HepG2 (cell line): ENCODE measurements around the gene CTSD. TPM values are rescaled to one million over a fixed set of nuclear protein-coding genes. Genes with fewer than 3 reads are reported as not detected.
A peak's percentile ranks its signal among the peaks of the same experiment; 100 is the strongest.

ENCODE experiments used
- ATAC-seq: fragments of 200-7000 bp; cut with Tn5 transposase; 3 replicates; pipeline ENCODE4 v1.9.1; 2020; ENCODE audit warnings: mild to moderate bottlenecking, moderate library complexity
- BruUV-seq: library from RNA; stranded (reverse); fragments of 400-500 nt; replicated peaks from 2 replicates; lab custom pipeline; 2021; lab: Mats Ljungman, UMichigan
- CTCF ChIA-PET: fragments of 300-600 bp; formaldehyde crosslinking; extraction: SDS; loops from one replicate; lab custom pipeline; 2021; ENCODE audit warnings: low total read pairs, inconsistent platforms, low intra/inter-chr PET ratio; lab: Yijun Ruan, JAX
- POLR2A ChIA-PET: fragments of 350-600 bp; sonication (Branson Sonifier 250); formaldehyde crosslinking; loops from one replicate; lab custom pipeline; 2020; ENCODE audit warnings: antibody characterized with exemption, inconsistent platforms; lab: Yijun Ruan, JAX
- DNase-seq: peaks from one replicate; pipeline ENCODE4 v3.0.0-alpha.2; 2015; ENCODE audit warnings: low spot score
- FAIRE-seq: peaks from 3 replicates; lab custom pipeline; 2011; peaks lifted over from hg19 to GRCh38; lab: Jason Lieb, UNC
- H2AFZ ChIP-seq: one replicate; pipeline ENCODE4 v1.6.1; 2011; ENCODE audit warnings: low read length, inconsistent platforms
- H3K27ac ChIP-seq: fragments of 300-600 bp; 3 replicates; pipeline ENCODE4 v1.8.0; 2011; ENCODE audit warnings: mixed run types, mild to moderate bottlenecking, mixed read lengths, low read length, inconsistent platforms; ENCODE audit not compliant: insufficient read depth; ENCODE audit errors: extremely low read length
- H3K27me3 ChIP-seq, 2 experiments: fragments of 200-600 bp in 1 of 2; 2 replicates in 1 of 2; 3 replicates in 1 of 2; pipeline versions ENCODE4 v1.6.0 to v1.8.0; 2011; ENCODE audit warnings: low read length in 2 of 2, mild to moderate bottlenecking in 2 of 2, moderate library complexity in 2 of 2, inconsistent platforms in 1 of 2; ENCODE audit not compliant: insufficient read depth in 2 of 2, control insufficient read depth in 1 of 2
- H3K36me3 ChIP-seq, 2 experiments: fragments of 200-600 bp in 1 of 2; replicated peaks in 1 of 2; 2 replicates in 1 of 2; 3 replicates in 1 of 2; pipeline versions ENCODE4 v1.5.1 to v1.8.0; 2011; ENCODE audit warnings: low read length in 2 of 2, inconsistent platforms in 1 of 2; ENCODE audit not compliant: insufficient read depth in 2 of 2, control insufficient read depth in 1 of 2
- H3K4me1 ChIP-seq: 2 replicates; pipeline ENCODE4 v1.5.1; 2012; ENCODE audit warnings: low read length, inconsistent platforms; ENCODE audit not compliant: insufficient read depth
- H3K4me2 ChIP-seq: 2 replicates; pipeline ENCODE4 v1.6.0; 2011; ENCODE audit warnings: low read depth, low read length, inconsistent platforms
- H3K4me3 ChIP-seq, 3 experiments: fragments of 200-600 bp in 1 of 3; sonication (generic), shearing (Covaris generic) in 1 of 3; replicated peaks in 1 of 3; 2 replicates each; pipeline ENCODE4 v1.5.1; 2011 to 2016; ENCODE audit warnings: low read length in 3 of 3, inconsistent platforms in 2 of 3, low read depth in 2 of 3, mild to moderate bottlenecking in 2 of 3, control low read depth in 1 of 3, mixed read lengths in 1 of 3; ENCODE audit not compliant: insufficient read depth in 1 of 3
- H3K79me2 ChIP-seq: one replicate; pipeline ENCODE4 v1.6.1; 2011; ENCODE audit warnings: low read length, inconsistent platforms; ENCODE audit not compliant: insufficient read depth
- H3K9ac ChIP-seq: 2 replicates; pipeline ENCODE4 v1.6.0; 2011; ENCODE audit warnings: mild to moderate bottlenecking, low read depth, low read length, inconsistent platforms; ENCODE audit not compliant: insufficient read depth
- H3K9me3 ChIP-seq: 2 replicates; pipeline ENCODE4 v1.5.1; 2012; ENCODE audit warnings: mild to moderate bottlenecking, low read length
- H4K20me1 ChIP-seq: 2 replicates; pipeline ENCODE4 v1.6.0; 2011; ENCODE audit warnings: inconsistent platforms, mild to moderate bottlenecking, low read length, moderate library complexity; ENCODE audit not compliant: insufficient read depth
- GFI1 ChIP-seq: sonication (generic); formaldehyde crosslinking; IDR thresholded peaks from 2 replicates; pipeline ENCODE4 v1.5.0; 2020; ENCODE audit warnings: missing genetic modification reagents, mild to moderate bottlenecking, borderline replicate concordance
- HBP1 ChIP-seq: IDR thresholded peaks from 2 replicates; pipeline ENCODE4 v1.6.1; 2016; ENCODE audit warnings: low read depth, control low read depth
- MYNN ChIP-seq: sonication (generic); formaldehyde crosslinking; IDR thresholded peaks from 2 replicates; pipeline ENCODE4 v1.4.0; 2020; ENCODE audit warnings: mild to moderate bottlenecking, low read depth, missing genetic modification reagents
- POLR2A ChIP-seq, 2 experiments: IDR thresholded peaks; 2 replicates each; pipeline ENCODE4 v1.6.1; 2011; ENCODE audit warnings: low read depth in 2 of 2, low read length in 2 of 2, mild to moderate bottlenecking in 1 of 2, moderate library complexity in 1 of 2; ENCODE audit not compliant: insufficient read depth in 1 of 2
- ZNF768 ChIP-seq: sonication (generic); formaldehyde crosslinking; IDR thresholded peaks from 2 replicates; pipeline ENCODE4 v1.4.0; 2020; ENCODE audit warnings: missing genetic modification reagents
- WGBS: methylation state at CpG from one replicate; pipeline ENCODE4 v1.1.6; 2017; ENCODE audit warnings: low lambda C conversion rate; 5-methylcytosine and 5-hydroxymethylcytosine counted together
- in situ Hi-C: cut with HindIII; loops from 2 replicates; pipeline ENCODE4 v1.10.0; 2017; ENCODE audit warnings: low pct_unique_long_range_greater_than_20kb; ENCODE audit not compliant: extremely low pct_ligation_motif_present
- intact Hi-C: fragments of 100-400 bp; cut with micrococcal nuclease; formaldehyde crosslinking; loops from one replicate; pipeline ENCODE4 v1.10.0; 2022; ENCODE audit not compliant: unreplicated experiment
- polyA plus RNA-seq, 8 experiments: library from polyadenylated mRNA; depleted of rRNA in 3 of 8; stranded (reverse) in 7 of 8; unstranded in 1 of 8; fragments of >200 nt; fragmentation: Illumina TruSeq in 4 of 8; extraction: Trizol in 4 of 8; gene quantifications; 2 replicates each; pipeline versions ENCODE4 v1.2.1 to v1.2.3, GENCODE V29; 2011 to 2016; ENCODE audit warnings: low read depth in 4 of 8, missing spikeins in 1 of 8, mixed read lengths in 1 of 8; ENCODE audit not compliant: insufficient read depth in 1 of 8
- total RNA-seq, 5 experiments: library from RNA; depleted of rRNA; stranded (reverse); fragments of >200 nt; fragmentation: Illumina TruSeq; extraction: Trizol; gene quantifications; 2 replicates each; pipeline ENCODE4 v1.2.3, GENCODE V29; 2016; ENCODE audit warnings: low read depth in 1 of 5
- TF ChIP-seq, protein P1 (sequence below): fragments of 450-650 bp; IDR thresholded peaks from 2 replicates; pipeline ENCODE4 v1.6.1; 2016

The CTSD gene
- total and polyA plus RNA-seq, 2 of the 13 experiments (the other 11 are each of a cell fraction or from before 2014, with no cell fraction given), result 143 to 230 TPM

DNA sequence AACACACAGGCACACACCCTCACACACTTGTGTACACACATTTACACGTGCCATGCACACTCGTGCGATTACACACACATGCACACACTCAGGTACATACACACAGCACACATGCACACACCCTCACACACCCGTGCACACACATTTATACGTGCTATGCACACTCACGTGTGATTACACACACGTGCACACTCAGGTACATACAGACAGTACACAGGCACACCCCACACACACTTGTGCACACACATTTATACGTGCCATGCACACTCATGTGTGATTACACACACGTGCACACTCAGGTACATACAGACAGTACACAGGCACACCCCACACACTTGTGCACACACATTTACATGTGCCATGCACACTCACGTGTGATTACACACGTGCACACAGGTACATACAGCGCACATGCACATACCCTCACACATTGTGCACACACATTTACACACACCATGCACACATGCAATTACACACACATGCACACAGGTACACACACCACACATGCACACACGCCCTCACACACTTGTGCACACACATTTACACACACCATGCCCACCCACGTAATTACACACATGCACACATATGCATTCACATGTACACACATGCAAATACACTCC, 17.9 kb downstream of the CTSD start (continued):
- TF ChIP-seq POLR2A (IDR thresholded peaks at IDR 0.05; ENCODE audit: insufficient read depth in 1 of 2, low read depth in 2 of 2, low read length in 2 of 2), result 0 out of 4 replicates have a peak, but pooled peaks of 1 of the 2 experiments have one; percentile 14

GRCh38 chr11:1744891-1745700, 18.6 kb downstream of the CTSD start:
- TF ChIP-seq HBP1 (CRISPR knock-in tag) (no peak), MYNN (CRISPR knock-in tag) (no peak), GFI1 (CRISPR knock-in tag) (no peak), ZNF768 (CRISPR knock-in tag) (0 out of 2 replicates have a peak, but pooled peaks have one; percentile 13)
- TF ChIP-seq, protein P1, sequence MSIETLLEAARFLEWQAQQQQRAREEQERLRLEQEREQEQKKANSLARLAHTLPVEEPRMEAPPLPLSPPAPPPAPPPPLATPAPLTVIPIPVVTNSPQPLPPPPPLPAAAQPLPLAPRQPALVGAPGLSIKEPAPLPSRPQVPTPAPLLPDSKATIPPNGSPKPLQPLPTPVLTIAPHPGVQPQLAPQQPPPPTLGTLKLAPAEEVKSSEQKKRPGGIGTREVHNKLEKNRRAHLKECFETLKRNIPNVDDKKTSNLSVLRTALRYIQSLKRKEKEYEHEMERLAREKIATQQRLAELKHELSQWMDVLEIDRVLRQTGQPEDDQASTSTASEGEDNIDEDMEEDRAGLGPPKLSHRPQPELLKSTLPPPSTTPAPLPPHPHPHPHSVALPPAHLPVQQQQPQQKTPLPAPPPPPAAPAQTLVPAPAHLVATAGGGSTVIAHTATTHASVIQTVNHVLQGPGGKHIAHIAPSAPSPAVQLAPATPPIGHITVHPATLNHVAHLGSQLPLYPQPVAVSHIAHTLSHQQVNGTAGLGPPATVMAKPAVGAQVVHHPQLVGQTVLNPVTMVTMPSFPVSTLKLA, result peak; percentile 93
- TF ChIP-seq, all 625 proteins: peak for 2
- in situ Hi-C loops (no loop called here), intact Hi-C loops (no loop called here)
- 57% methylated on average over 10 of the region's 18 CpGs for WGBS
- H2AFZ ChIP-seq, result no peak overlapping the region
- peaks cover 3 to 19% of the 10 kb centered on the region in 2 experiments; a peak in 4 of 5 replicates for H3K27me3 ChIP-seq
- H3K9me3 ChIP-seq, result no peaks in the 10 kb centered on the region
- peaks cover 6% of the 10 kb centered on the region; the same call in 1 of the 2 replicates for H3K4me1 ChIP-seq
- no peak overlapping the region for H3K27ac ChIP-seq
- no peak overlapping the region for H3K4me2 ChIP-seq
- no peak; the same call in 2 of the 3 replicates for ATAC-seq
- no peaks in the 10 kb centered on the region for H4K20me1 ChIP-seq
- no peak overlapping the region for H3K9ac ChIP-seq
- no peak for FAIRE-seq
- no peaks in the 10 kb centered on the region for H3K79me2 ChIP-seq
- no peaks in the 10 kb centered on the region for H3K36me3 ChIP-seq
- no peak for DNase-seq
- POLR2A ChIA-PET, result interaction anchor here (1.1 kb wide), 1 partner anchor 17 kb away, joined by 3 read pairs; no protein-coding TSS in a partner anchor
- H3K4me3 ChIP-seq, result no peak overlapping the region
- CTCF ChIA-PET, result no interaction called here
- no TSS peak for BruUV-seq
